Measurements from ENCODE around the gene COL6A3. TPM values are rescaled to one million over a fixed set of nuclear protein-coding genes. Genes with fewer than 3 reads are reported as not detected.

The COL6A3 gene
- total RNA-seq, 4 donors from 2014 or later: 68.1 to 261 (median 75.6) TPM

DNA sequence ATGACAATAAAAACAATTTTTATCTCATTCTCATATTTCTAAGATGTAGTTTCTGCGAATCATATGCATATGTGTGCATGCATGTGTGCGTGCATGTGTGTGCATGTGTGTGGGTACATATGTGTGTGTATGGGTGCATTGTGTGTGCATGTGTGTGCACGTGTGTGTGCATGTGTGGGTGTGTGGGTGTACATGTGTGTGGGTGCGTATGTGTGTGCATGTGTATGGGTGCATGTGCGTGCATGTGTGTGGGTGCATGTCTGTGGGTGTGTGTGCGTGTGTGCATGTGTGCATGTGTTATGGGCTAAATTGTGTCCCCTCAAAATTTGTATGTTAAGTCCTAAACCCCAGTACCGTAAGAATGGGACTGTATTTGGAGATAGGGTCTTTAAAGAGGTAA lies 49.3 kb downstream of the COL6A3 start:
- H3K4me1 ChIP-seq: peaks cover 0 to 12% (median 2%) of the 10 kb centered on the region in 4 donors
- H3K9me3 ChIP-seq: no peaks in the 10 kb centered on the region
- no peak for DNase-seq
- H3K4me3 ChIP-seq: no peak overlapping the region
- intact Hi-C loops (cut with DNase I; ENCODE audit: low total_unique reads) (no loop called here), in situ Hi-C loops (cut with MboI; ENCODE audit: low pct_ligation_motif_present in 1 of 4, low pct_unique_long_range_greater_than_20kb in 1 of 4, low sequenced_read_pairs in 3 of 4) (no loop called here)
- 80 to 89% methylated on average over 2 to 7 of the region's 7 CpGs for WGBS, 2 donors (ENCODE audit: low coverage in 1 of 2)
- H3K27ac ChIP-seq: no peak overlapping the region
- H3K27me3 ChIP-seq: no peaks in the 10 kb centered on the region
- H3K36me3 ChIP-seq: no peaks in the 10 kb centered on the region
- TF ChIP-seq, protein P1, sequence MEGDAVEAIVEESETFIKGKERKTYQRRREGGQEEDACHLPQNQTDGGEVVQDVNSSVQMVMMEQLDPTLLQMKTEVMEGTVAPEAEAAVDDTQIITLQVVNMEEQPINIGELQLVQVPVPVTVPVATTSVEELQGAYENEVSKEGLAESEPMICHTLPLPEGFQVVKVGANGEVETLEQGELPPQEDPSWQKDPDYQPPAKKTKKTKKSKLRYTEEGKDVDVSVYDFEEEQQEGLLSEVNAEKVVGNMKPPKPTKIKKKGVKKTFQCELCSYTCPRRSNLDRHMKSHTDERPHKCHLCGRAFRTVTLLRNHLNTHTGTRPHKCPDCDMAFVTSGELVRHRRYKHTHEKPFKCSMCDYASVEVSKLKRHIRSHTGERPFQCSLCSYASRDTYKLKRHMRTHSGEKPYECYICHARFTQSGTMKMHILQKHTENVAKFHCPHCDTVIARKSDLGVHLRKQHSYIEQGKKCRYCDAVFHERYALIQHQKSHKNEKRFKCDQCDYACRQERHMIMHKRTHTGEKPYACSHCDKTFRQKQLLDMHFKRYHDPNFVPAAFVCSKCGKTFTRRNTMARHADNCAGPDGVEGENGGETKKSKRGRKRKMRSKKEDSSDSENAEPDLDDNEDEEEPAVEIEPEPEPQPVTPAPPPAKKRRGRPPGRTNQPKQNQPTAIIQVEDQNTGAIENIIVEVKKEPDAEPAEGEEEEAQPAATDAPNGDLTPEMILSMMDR (IDR thresholded peaks at IDR 0.05): no peak
- TF ChIP-seq EP300 (IDR thresholded peaks at IDR 0.05; ENCODE audit: low read depth): no peak
- no peak for TF ChIP-seq POLR2A (IDR thresholded peaks at IDR 0.05)

DNA sequence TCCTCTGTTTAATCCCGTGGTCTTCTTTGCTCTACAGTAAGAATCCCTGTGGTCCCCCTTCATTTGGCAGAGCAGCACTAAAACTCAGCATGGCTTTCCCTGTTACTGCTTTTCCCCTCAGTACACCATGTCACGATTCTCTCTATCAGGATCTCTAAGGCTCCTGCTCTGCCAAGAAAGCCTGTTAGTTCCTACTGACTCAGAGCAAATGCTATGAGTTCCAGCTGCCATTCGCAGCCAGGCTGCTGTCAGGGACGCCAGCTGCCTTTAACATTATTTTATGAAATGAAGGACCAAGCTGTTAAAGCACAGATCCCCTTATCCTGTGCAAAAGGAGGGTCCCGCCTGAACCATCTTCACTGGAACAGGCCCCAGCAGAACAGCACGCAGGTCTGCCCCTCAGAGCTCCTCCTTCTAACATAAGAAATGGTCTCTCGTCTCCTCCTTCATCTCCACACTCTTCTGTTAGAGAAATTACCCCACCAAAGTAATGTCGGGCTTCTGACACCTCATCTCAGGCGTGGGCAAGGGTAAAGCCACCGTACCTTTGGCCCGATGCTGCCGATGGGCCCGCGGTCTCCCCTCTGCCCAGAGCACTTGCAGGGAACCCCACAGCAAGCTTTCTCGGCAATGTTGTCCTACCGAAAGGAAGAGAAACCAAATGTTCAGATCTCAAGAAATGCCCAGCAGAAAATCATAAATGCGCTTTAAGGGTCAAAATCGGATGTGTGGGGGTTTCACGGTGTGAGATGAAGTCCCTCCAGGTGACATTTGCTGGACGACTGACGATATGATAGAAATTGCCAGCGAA lies 52.6 kb downstream of the COL6A3 start:
- Histone ChIP-seq H3K9me3 (no peaks in the 10 kb centered on the region), H3K4me1 (peaks cover 0 to 12% (median 2%) of the 10 kb centered on the region in 4 donors), H3K27ac (peak overlapping the region; percentile 2 to 57 (median 40)), H3K27me3 (no peaks in the 10 kb centered on the region), H3K4me3 (no peak overlapping the region), H3K36me3 (peaks cover 0 to 7% (median 0%) of the 10 kb centered on the region in 4 donors)
- in situ Hi-C loops (cut with MboI; ENCODE audit: low pct_ligation_motif_present in 1 of 4, low pct_unique_long_range_greater_than_20kb in 1 of 4, low sequenced_read_pairs in 3 of 4) (no loop called here), intact Hi-C loops (cut with DNase I; ENCODE audit: low total_unique reads) (no loop called here)
- TF ChIP-seq POLR2AphosphoS5 (IDR thresholded peaks at IDR 0.05) (no peak), POLR2A (IDR thresholded peaks at IDR 0.05) (no peak), EP300 (IDR thresholded peaks at IDR 0.05; ENCODE audit: low read depth) (no peak)
- TF ChIP-seq, protein P1 (IDR thresholded peaks at IDR 0.05): no peak
- no peak for DNase-seq
- WGBS, 2 donors (ENCODE audit: low coverage in 1 of 2): 82 to 98% methylated on average over 7 to 22 of the region's 22 CpGs

DNA sequence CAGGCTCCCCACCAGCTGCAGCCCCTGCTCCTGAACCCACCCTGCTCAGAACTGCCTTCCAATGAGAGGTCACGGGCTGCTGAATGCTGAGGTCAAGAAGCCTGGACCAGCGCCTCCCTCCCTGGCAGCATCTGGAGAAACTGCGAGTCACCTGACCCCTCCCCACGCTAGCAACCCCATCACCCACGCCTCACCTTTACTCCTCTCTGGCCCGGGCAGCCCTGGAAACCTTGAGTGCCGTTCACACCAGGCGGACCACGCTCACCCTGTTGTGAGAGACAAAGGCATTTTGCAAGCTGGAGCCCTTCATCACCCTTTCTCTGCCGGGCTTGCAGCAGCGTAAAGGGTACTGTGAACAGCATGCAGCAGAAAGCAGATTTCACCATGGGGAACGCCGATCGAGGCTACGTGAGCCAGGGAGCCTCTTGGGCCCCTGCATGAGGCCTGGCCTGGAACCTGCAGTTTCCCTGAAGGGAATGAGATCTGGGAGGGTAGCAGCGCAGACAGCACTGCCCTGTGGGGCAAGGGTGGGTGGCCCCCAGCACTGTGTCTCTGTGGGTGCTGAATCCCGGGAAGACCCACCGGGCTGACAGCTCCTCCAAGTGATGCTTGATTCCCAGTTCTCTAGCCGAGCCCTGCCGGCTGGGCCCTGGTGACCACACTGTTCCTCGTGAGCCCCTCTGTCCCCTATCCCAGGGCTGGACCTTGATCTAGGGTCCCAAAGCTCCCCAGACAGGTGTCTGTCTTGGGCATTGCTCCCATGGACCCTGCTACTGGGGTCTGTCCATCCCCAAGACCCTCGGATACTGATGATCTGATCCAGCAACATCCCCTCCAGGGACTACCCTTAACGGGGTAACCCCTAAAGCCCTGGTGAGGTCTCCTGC lies 53.8 kb downstream of the COL6A3 start:
- DNase-seq: no peak
- Histone ChIP-seq H3K27ac (peak overlapping the region; percentile 28 to 57 (median 40)), H3K4me1 (peaks cover 0 to 12% (median 2%) of the 10 kb centered on the region in 4 donors), H3K27me3 (no peaks in the 10 kb centered on the region), H3K4me3 (no peak overlapping the region), H3K9me3 (no peaks in the 10 kb centered on the region), H3K36me3 (peaks cover 0 to 8% (median 0%) of the 10 kb centered on the region in 4 donors)
- in situ Hi-C loops (cut with MboI; ENCODE audit: low pct_ligation_motif_present in 1 of 4, low pct_unique_long_range_greater_than_20kb in 1 of 4, low sequenced_read_pairs in 3 of 4): no loop called here
- WGBS, 2 donors (ENCODE audit: low coverage in 1 of 2): 80 to 83% methylated on average over 2 to 23 of the region's 23 CpGs
- no peak for TF ChIP-seq EP300 (IDR thresholded peaks at IDR 0.05; ENCODE audit: low read depth)
- TF ChIP-seq POLR2AphosphoS5 (IDR thresholded peaks at IDR 0.05): no peak
- no peak for TF ChIP-seq POLR2A (IDR thresholded peaks at IDR 0.05)
- TF ChIP-seq, protein P1 (IDR thresholded peaks at IDR 0.05): no peak
- intact Hi-C loops (cut with DNase I; ENCODE audit: low total_unique reads): no loop called here

DNA sequence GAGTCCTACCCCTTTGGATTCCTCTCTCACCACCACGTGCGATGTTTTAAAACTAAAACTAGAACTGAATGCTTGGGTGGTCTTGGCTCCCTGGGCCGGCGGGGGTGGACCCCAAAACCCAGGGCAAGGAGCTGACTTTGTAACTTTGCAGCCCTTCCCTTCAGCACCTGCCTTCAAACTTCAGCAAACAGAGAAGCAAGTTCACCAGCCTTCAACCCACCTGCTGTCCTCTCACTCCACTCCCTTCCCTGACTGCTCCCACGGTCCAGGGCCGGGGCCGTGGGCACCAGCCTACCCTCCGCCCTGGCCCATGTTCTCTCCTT lies 54.5 kb downstream of the COL6A3 start:
- Histone ChIP-seq H3K27me3 (no peaks in the 10 kb centered on the region), H3K9me3 (no peaks in the 10 kb centered on the region), H3K36me3 (peaks cover 0 to 8% (median 0%) of the 10 kb centered on the region in 4 donors), H3K27ac (peak overlapping the region; percentile 28 to 57 (median 40)), H3K4me3 (no peak overlapping the region), H3K4me1 (peaks cover 0 to 12% (median 2%) of the 10 kb centered on the region in 4 donors)
- in situ Hi-C loops (cut with MboI; ENCODE audit: low pct_ligation_motif_present in 1 of 4, low pct_unique_long_range_greater_than_20kb in 1 of 4, low sequenced_read_pairs in 3 of 4): no loop called here
- intact Hi-C loops (cut with DNase I; ENCODE audit: low total_unique reads): no loop called here
- TF ChIP-seq EP300 (IDR thresholded peaks at IDR 0.05; ENCODE audit: low read depth) (no peak), POLR2A (IDR thresholded peaks at IDR 0.05) (no peak), POLR2AphosphoS5 (IDR thresholded peaks at IDR 0.05) (no peak)
- TF ChIP-seq, protein P1 (IDR thresholded peaks at IDR 0.05): no peak
- DNase-seq: no peak
- WGBS, 2 donors (ENCODE audit: low coverage in 1 of 2): 52 to 59% methylated on average over 5 to 8 of the region's 8 CpGs
